Naive thymus-derived CD8-positive, alpha-beta T cell (primary cell): ENCODE measurements around the gene RMND1. TPM values are rescaled to one million over a fixed set of nuclear protein-coding genes. Genes with fewer than 3 reads are reported as not detected.
A peak's percentile ranks its signal among the peaks of the same experiment; 100 is the strongest.
"Not testable (repeated sequence)": the region's sequence is repeated elsewhere in the genome, so short reads cannot be mapped to it uniquely, and the experiment has no call there.

Experiments
- ATAC-seq, 2 donors: fragments of 150-1000 bp; cut with Tn5 transposase in 1 of 2; sonication (Bioruptor Pico), chemical (Tn5 transposase) in 1 of 2; 1 replicate in 1 of 2; 2 replicates in 1 of 2; pipeline ENCODE4 v1.10.0; 2021; ENCODE audit warnings: mild to moderate bottlenecking in 2 of 2, moderate library complexity in 2 of 2
- POLR2A ChIA-PET: fragments of 350-600 bp; sonication (Branson Sonifier 250); formaldehyde crosslinking; loops from one replicate; lab custom pipeline; 2021; ENCODE audit warnings: antibody characterized with exemption; lab: Charles Lee
- DNase-seq, 10 donors: peaks; one replicate each; pipeline versions ENCODE4 v3.0.0 to v3.0.0-alpha.2; 2020 to 2022
- H3K27ac Mint-ChIP-seq, 10 donors: one replicate each; pipeline ENCODE4 v1.8.0; 2020 to 2022; ENCODE audit warnings: mild to moderate bottlenecking in 10 of 10, mixed read lengths in 10 of 10, moderate library complexity in 4 of 10, inconsistent platforms in 1 of 10
- H3K27me3 Mint-ChIP-seq, 5 donors: one replicate each; pipeline ENCODE4 v1.8.0; 2021 to 2022; ENCODE audit warnings: mixed read lengths in 5 of 5
- H3K36me3 Mint-ChIP-seq, 3 donors: one replicate each; pipeline ENCODE4 v1.8.0; 2020 to 2022; ENCODE audit warnings: mixed read lengths in 3 of 3, mild to moderate bottlenecking in 2 of 3, inconsistent platforms in 1 of 3
- H3K4me1 Mint-ChIP-seq, 4 donors: one replicate each; pipeline ENCODE4 v1.8.0; 2021 to 2022; ENCODE audit warnings: mixed read lengths in 4 of 4
- H3K4me3 Mint-ChIP-seq, 10 donors: one replicate each; pipeline ENCODE4 v1.8.0; 2020 to 2022; ENCODE audit warnings: mild to moderate bottlenecking in 10 of 10, mixed read lengths in 10 of 10, moderate library complexity in 6 of 10, inconsistent platforms in 1 of 10
- H3K9me3 Mint-ChIP-seq, 9 donors: one replicate each; pipeline ENCODE4 v1.8.0; 2020 to 2022; ENCODE audit warnings: mixed read lengths in 9 of 9, mild to moderate bottlenecking in 3 of 9, inconsistent platforms in 1 of 9, moderate library complexity in 1 of 9
- polyA plus RNA-seq, 3 donors: library from polyadenylated mRNA; unstranded; fragments of 300-500 nt; fragmentation: Illumina TruSeq; gene quantifications; one replicate each; pipeline ENCODE4 v1.2.3, GENCODE V29; 2021
- total RNA-seq, 8 experiments: library from RNA in 2 of 8; stranded (reverse) in 2 of 8; gene quantifications; one replicate each; pipeline ENCODE4 v1.2.3 and lab custom pipeline; 2021 to 2026

Gene RMND1
- total and polyA plus RNA-seq, 5 experiments from 2014 or later: 7.7 to 18.3 (median 13.9) TPM

DNA sequence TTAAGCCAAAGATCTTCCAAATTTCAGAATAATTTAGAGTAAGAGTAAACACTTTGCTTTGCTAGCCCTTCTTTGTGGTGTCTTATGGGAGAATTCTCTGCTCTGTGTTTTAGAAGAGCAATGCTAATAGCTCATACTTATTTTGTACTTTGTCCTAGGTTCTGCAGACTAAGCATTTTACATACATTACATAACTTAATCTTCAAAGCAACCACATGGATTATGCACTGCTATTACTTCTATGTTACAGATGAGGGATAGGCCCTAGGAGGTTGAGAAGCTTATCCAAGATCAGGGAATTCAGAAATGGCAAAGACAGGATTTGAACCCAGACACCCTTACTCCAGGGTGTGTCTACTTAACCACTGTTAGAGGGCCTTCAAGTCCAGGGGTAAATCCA, 32.1 kb upstream of the RMND1 start:
- POLR2A ChIA-PET: no interaction called here
- ATAC-seq (no peak), DNase-seq (no peak)
- peaks cover 2 to 18% (median 14%) of the 10 kb centered on the region in 4 donors for H3K4me1 Mint-ChIP-seq
- H3K27me3 Mint-ChIP-seq: no peaks in the 10 kb centered on the region
- H3K4me3 Mint-ChIP-seq: no peak overlapping the region
- H3K9me3 Mint-ChIP-seq: no peaks in the 10 kb centered on the region
- peaks cover 0 to 4% (median 0%) of the 10 kb centered on the region in 3 donors for H3K36me3 Mint-ChIP-seq
- no peak overlapping the region for H3K27ac Mint-ChIP-seq

DNA sequence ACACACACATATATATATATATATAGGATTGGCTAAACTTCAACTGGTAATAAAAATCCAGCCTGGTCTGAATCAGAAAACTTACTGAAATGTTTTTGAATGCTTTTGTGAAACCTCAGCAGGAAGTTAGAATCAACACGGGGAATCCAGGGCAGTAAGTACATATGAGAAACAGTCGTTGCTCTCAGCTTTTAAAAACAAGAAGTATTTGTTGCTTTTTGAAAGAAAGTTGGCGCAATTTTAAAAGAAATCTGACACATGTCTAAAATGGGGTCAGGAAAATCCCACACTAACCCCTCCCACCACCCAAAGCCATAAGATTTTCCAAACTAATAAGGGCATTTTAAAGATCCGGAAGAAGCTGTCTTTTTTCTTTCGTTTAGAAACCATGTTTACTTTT, 30.4 kb upstream of the RMND1 start:
- Mint-ChIP-seq H3K4me3 (peak overlapping the region; percentile 70 to 91 (median 82)), H3K36me3 (peaks cover 0 to 4% (median 0%) of the 10 kb centered on the region in 3 donors), H3K4me1 (peaks cover 2 to 18% (median 14%) of the 10 kb centered on the region in 4 donors), H3K9me3 (no peaks in the 10 kb centered on the region), H3K27me3 (no peaks in the 10 kb centered on the region), H3K27ac (peak overlapping the region; percentile 79 to 97 (median 90))
- DNase-seq: no peak
- peak in 1 of 2 donors; percentile 28 for ATAC-seq
- POLR2A ChIA-PET: interaction anchor here (1.0 kb wide), 1 partner anchor 109 kb away, joined by 3 read pairs; no protein-coding TSS in a partner anchor

DNA sequence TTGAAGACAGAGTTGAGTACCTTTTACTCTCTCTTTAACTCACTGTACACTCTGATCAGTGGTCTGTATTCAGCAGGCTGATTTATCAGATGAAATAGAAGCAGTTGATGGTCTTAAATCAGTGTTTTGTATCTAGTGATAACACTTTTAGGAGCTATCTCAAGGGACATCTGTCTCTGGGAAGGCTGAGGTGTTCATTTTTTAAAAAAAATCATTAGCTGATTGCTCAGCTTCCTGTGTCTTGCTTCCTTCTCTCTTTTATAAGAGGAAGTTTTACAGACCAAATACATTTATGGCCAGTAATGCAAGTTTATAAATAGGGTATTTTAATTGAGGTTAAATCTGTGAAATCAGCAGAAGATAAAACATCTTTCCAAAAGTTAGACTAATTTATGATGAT, 29.9 kb upstream of the RMND1 start:
- DNase-seq (no peak), ATAC-seq (no peak)
- H3K27me3 Mint-ChIP-seq: no peaks in the 10 kb centered on the region
- peak overlapping the region in 5 of 10 donors; percentile 10 to 70 (median 36) for H3K4me3 Mint-ChIP-seq
- no peaks in the 10 kb centered on the region for H3K9me3 Mint-ChIP-seq
- peak overlapping the region in 4 of 10 donors; percentile 43 to 83 (median 69) for H3K27ac Mint-ChIP-seq
- no peaks in the 10 kb centered on the region for H3K36me3 Mint-ChIP-seq
- peaks cover 2 to 18% (median 14%) of the 10 kb centered on the region in 4 donors for H3K4me1 Mint-ChIP-seq
- POLR2A ChIA-PET: interaction anchor here (1.0 kb wide), 1 partner anchor 108 kb away, joined by 3 read pairs; no protein-coding TSS in a partner anchor

GRCh38 chr6:151478670-151479069, 26.7 kb upstream of the RMND1 start:
- DNase-seq: no peak
- no peak for ATAC-seq
- H3K4me3 Mint-ChIP-seq: no peak overlapping the region
- POLR2A ChIA-PET: no interaction called here
- H3K9me3 Mint-ChIP-seq: no peaks in the 10 kb centered on the region
- no peaks in the 10 kb centered on the region for H3K27me3 Mint-ChIP-seq
- peaks cover 2 to 24% (median 20%) of the 10 kb centered on the region in 4 donors for H3K4me1 Mint-ChIP-seq
- no peaks in the 10 kb centered on the region for H3K36me3 Mint-ChIP-seq
- no peak overlapping the region for H3K27ac Mint-ChIP-seq

GRCh38 chr6:151477726-151478125, 25.8 kb upstream of the RMND1 start:
- Mint-ChIP-seq H3K36me3 (no peaks in the 10 kb centered on the region), H3K4me1 (peaks cover 2 to 21% (median 19%) of the 10 kb centered on the region in 4 donors), H3K27me3 (no peaks in the 10 kb centered on the region), H3K27ac (no peak overlapping the region), H3K9me3 (no peaks in the 10 kb centered on the region), H3K4me3 (no peak overlapping the region)
- no peak for DNase-seq
- POLR2A ChIA-PET: no interaction called here
- ATAC-seq: no peak

GRCh38 chr6:151475653-151476523, 24.0 kb upstream of the RMND1 start:
- peak overlapping the region in 3 of 10 donors; percentile 19 to 44 (median 41) for H3K4me3 Mint-ChIP-seq
- no peaks in the 10 kb centered on the region for H3K9me3 Mint-ChIP-seq
- ATAC-seq: peak in 1 of 2 donors; percentile 42
- no peaks in the 10 kb centered on the region for H3K36me3 Mint-ChIP-seq
- no peaks in the 10 kb centered on the region for H3K27me3 Mint-ChIP-seq
- no peak overlapping the region for H3K27ac Mint-ChIP-seq
- H3K4me1 Mint-ChIP-seq: peaks cover 0 to 8% (median 6%) of the 10 kb centered on the region in 4 donors
- peak in 7 of 10 donors; percentile 20 to 61 (median 39) for DNase-seq
- POLR2A ChIA-PET: no interaction called here

- H3K27ac Mint-ChIP-seq: peak overlapping the region in 2 of 10 donors; percentile 37 to 47
- POLR2A ChIA-PET: no interaction called here
- no peak overlapping the region for H3K4me3 Mint-ChIP-seq
- H3K36me3 Mint-ChIP-seq: peaks cover 0 to 59% (median 0%) of the 10 kb centered on the region in 3 donors
- H3K4me1 Mint-ChIP-seq: peaks cover 6 to 12% (median 8%) of the 10 kb centered on the region in 4 donors
- no peaks in the 10 kb centered on the region for H3K9me3 Mint-ChIP-seq
- no peak for DNase-seq
- H3K27me3 Mint-ChIP-seq: no peaks in the 10 kb centered on the region
- ATAC-seq: no peak
These were observed 12.8 kb upstream of the RMND1 start for GRCh38 chr6:151464702-151465101.

DNA sequence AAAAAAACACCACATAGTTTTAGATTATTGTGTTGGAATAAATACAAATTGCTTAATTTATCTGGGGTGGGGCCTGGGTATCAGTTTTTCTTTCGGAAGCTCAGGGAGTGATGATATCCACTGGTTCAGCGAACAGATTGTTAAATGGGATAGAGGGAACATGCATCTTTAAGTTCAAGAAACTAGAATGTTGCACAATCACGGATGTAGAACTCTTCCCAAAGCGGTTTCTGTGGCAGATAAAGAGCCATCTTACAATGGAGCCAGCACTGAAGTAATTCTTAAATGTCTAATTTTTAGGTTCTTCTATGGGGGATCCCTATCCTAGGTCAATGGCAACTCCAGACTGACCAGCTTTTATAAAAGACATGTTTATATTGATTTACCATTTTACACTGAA, 9.7 kb upstream of the RMND1 start:
- peaks cover 0 to 70% (median 3%) of the 10 kb centered on the region in 3 donors for H3K36me3 Mint-ChIP-seq
- POLR2A ChIA-PET: no interaction called here
- no peaks in the 10 kb centered on the region for H3K27me3 Mint-ChIP-seq
- peak overlapping the region in 1 of 10 donors; percentile 38 for H3K27ac Mint-ChIP-seq
- DNase-seq: no peak
- H3K9me3 Mint-ChIP-seq: no peaks in the 10 kb centered on the region
- H3K4me3 Mint-ChIP-seq: no peak overlapping the region
- H3K4me1 Mint-ChIP-seq: peaks cover 8 to 20% (median 15%) of the 10 kb centered on the region in 4 donors
- no peak for ATAC-seq

- DNase-seq, ATAC-seq, H3K27me3 Mint-ChIP-seq, POLR2A ChIA-PET, H3K9me3 Mint-ChIP-seq, H3K4me3 Mint-ChIP-seq, H3K27ac Mint-ChIP-seq: not testable (repeated sequence)
- peaks cover 16 to 49% (median 46%) of the 10 kb centered on the region in 4 donors for H3K4me1 Mint-ChIP-seq
- peaks cover 0 to 42% (median 3%) of the 10 kb centered on the region in 3 donors for H3K36me3 Mint-ChIP-seq
These were observed 3.9 kb upstream of the RMND1 start for GRCh38 chr6:151455751-151456398.

DNA sequence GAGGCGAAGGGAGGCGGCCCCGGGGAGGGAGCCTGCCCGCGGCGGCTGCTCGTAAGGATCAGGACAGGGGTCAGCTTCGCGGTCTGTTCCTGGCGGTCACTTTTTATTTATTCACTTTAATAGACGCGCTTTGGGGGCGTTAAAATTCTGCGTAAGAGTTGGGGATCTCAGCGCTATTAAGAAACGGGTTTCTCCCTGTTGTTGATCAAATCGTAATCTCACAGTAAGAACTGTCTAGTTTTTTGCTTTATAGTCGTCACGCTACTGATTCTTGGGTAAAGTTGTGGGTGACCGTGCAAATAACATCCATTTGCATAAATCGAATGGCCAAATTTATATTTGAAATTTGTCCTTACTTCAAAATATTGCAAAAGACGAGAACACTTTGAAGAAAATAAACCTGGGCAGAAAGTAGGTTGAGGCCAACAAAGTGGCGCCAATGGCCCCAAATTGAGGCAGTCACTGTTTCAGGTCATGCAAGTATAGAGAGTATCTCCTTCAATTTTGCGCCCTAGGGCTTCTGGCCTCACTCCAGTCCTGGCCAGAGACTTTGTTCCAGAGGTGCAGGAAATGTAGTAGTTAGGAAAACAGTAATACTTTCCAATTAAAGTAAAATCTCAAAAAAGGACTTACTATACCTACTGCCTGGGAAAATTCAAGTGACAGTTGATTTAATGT, 963 bp upstream of the RMND1 start:
- H3K9me3 Mint-ChIP-seq: peaks cover 0 to 3% (median 0%) of the 10 kb centered on the region in 9 donors
- no peaks in the 10 kb centered on the region for H3K27me3 Mint-ChIP-seq
- peak overlapping the region; percentile 88 to 96 (median 94) for H3K27ac Mint-ChIP-seq
- H3K4me3 Mint-ChIP-seq: peak overlapping the region; percentile 85 to 99 (median 97)
- DNase-seq: peak in 4 of 10 donors; percentile 6 to 12 (median 10)
- peaks cover 24 to 61% (median 56%) of the 10 kb centered on the region in 4 donors for H3K4me1 Mint-ChIP-seq
- H3K36me3 Mint-ChIP-seq: peaks cover 0 to 16% (median 2%) of the 10 kb centered on the region in 3 donors
- ATAC-seq: no peak
- POLR2A ChIA-PET: interaction anchor here (0.9 to 2.3 kb wide), 9 partner anchors 12 to 1530 kb away, joined by 3 to 49 read pairs (median 6); partner anchors contain the start of genes FBXO5 and ZBTB2

DNA sequence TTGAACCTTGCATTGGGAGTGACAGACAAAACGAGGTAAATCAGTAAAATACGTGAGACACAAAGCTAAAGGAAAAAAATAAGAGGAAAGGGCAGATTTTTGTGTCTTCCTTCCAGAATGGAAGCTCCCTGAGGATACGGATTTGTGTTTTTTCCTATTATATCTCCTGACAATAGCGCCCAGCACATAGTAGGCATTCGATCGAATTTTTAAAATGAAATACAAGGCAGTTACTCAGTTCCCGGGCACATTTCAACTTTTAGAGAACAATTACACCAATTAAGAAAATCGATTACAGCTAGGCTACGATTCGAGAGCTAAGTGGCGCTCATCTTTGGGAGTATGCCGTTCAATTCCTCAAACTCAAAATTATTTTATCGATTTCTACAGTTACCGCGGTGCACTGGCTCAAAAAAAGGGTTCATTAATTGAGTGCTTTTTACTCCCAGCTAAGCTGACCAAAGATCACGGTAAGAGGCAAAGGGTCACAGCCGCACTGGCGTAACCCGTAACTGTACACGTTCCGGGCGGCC, 443 bp downstream of the RMND1 start:
- Mint-ChIP-seq H3K27me3 (no peaks in the 10 kb centered on the region), H3K4me1 (peaks cover 24 to 58% (median 52%) of the 10 kb centered on the region in 4 donors), H3K4me3 (peak overlapping the region; percentile 85 to 99 (median 97)), H3K27ac (peak overlapping the region; percentile 88 to 96 (median 94)), H3K9me3 (peaks cover 0 to 3% (median 0%) of the 10 kb centered on the region in 9 donors), H3K36me3 (peaks cover 0 to 6% (median 2%) of the 10 kb centered on the region in 3 donors)
- DNase-seq (no peak), ATAC-seq (no peak)
- POLR2A ChIA-PET: interaction anchor here (0.7 to 2.3 kb wide), 9 partner anchors 8 to 1532 kb away, joined by 3 to 49 read pairs (median 6); partner anchors contain the start of genes FBXO5 and ZBTB2
